Frontal cortex (tissue), 4 donors: ENCODE measurements around the gene SARDH. TPM values are rescaled to one million over a fixed set of nuclear protein-coding genes. Genes with fewer than 3 reads are reported as not detected.

ENCODE experiments used
- DNase-seq, 2 donors: peaks; one replicate each; pipeline ENCODE4 v3.0.0; 2012; ENCODE audit warnings: low spot score in 2 of 2
- FAIRE-seq: peaks from 2 replicates; lab custom pipeline; 2012; peaks lifted over from hg19 to GRCh38; lab: Jason Lieb, UNC
- total RNA-seq: library from RNA; depleted of rRNA; stranded (reverse); fragments of >200 nt; gene quantifications from one replicate; pipeline ENCODE4 v1.2.3, GENCODE V29; 2014
- donor health status: control.
- donor health status: control.
- donor health status: control.

The SARDH gene
- total RNA-seq, 1 donor from 2014 or later, result 1.6 TPM

DNA sequence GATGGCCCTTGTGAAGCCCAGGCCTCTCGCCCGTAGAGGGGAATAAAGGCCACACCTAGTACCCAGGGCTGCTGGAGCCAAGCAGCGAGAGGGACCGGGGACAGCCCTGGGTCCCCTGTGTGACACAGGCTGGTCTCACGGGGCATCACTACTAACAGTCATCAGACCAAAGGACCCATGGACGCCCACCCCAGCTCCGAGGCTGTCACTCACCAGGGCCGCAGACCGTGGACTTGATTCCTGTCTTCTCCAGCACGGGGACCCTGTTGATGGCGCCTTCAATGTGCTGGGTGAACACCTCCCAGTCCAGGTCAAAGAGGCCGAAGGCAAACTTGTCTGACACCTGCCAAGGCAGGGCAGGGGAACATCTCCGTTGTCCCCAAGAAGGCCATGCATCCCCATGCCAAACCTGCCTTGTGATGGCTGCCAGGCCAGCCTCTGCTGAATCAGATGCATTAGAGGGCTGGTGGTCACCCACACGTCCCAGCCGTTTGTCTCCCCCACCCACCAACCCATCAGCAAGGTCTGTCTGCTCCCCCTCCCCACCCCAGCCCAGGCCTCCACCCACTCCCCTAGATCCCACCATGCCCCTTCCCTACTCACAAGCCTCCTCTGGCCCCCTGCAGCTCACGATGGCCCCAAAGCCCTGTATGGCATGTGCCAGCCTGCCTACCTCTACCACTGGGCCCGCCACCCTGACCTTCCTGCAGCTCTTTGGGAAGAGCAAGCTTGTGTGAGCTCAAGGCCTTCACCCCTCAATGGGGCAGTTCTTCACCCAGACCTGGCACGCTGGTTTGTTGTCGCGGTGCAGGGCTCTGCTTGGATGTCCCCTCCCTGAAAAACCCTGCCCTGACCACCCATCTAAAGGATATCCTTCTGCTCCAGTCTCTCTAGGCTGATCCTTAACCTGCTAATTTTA, 20.8 kb downstream of the SARDH start:
- DNase-seq (no peak), FAIRE-seq (no peak)

GRCh38 chr9:133716564-133717112, 21.5 kb downstream of the SARDH start:
- DNase-seq (no peak), FAIRE-seq (no peak)

- DNase-seq (peak in 1 of 2 donors; percentile 66), FAIRE-seq (no peak)
These were observed 22.1 kb downstream of the SARDH start for GRCh38 chr9:133715866-133716563.

DNA sequence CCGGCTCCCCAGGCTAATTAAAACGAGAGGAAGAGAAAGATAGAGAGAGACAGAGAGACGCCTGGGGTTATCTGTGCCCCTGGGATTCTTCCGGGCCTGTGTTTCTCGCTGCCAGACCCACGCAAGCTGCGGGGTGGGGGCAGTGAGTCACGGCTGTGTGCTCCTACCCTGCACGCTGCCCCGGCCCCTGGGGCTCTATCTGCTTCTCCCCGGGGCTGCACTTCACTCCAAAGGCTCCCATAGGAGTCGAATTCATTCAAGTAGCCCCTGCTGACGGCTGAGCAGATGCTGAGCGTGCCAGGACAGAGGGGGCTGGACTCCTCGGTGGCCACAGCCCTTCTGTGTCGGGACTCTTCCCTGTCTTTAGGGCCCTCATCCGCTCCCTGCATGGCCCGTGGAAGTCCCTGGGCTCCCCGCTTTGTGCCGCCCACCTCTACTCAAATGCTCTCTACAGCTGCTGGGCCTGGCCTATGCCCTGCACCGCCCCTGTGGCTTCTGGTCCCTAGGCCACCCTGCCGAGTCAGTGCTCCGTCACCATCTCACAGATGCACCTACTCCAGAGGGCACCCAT, 22.8 kb downstream of the SARDH start:
- FAIRE-seq (no peak), DNase-seq (no peak)

GRCh38 chr9:133714606-133715294, 23.4 kb downstream of the SARDH start:
- DNase-seq, result no peak

GRCh38 chr9:133713960-133714495, 24.1 kb downstream of the SARDH start:
- no peak for DNase-seq
- FAIRE-seq, result no peak

More at GRCh38 chr9:133714606-133715294, 23.4 kb downstream of the SARDH start:
- FAIRE-seq, result no peak

DNA sequence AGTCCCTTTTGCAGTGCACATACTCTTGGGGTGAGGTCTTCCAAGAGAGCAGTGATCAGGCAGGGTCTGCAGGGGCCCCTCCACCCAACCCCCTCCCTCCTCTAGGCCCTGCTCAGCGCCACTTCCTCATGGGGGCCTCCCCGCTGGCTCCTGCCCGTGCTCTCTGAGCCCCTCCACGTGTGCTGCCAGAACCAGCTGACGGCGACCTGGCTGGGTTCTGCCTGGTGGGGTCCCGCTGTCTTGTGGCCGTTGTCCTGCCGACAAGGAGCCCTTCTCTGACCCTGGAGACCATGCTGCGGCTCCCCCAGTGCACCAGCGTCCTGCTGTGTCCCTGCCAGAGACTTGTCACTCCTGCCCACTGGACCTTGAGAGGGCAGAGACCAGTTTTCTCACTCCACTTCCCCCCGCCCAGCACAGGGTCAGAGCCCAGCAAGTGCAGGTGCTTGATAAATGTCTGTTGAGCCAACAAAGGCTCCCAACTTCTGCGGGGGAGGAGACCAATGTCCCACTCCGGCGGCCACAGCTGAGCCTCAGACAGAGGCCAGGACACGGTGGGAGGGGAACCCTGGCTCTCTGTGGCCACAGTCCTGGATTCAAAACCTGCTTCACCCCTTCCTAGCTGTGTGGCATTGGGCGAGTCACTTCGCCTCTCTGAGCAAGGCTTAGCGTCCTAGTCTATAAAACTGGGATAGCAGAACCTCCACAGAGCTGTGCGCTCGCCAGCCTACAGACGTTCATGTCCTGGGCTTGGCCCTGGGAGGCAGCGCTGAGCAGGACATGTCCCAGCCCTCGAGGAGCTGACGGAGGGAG, 24.8 kb downstream of the SARDH start:
- FAIRE-seq (no peak), DNase-seq (no peak)

DNA sequence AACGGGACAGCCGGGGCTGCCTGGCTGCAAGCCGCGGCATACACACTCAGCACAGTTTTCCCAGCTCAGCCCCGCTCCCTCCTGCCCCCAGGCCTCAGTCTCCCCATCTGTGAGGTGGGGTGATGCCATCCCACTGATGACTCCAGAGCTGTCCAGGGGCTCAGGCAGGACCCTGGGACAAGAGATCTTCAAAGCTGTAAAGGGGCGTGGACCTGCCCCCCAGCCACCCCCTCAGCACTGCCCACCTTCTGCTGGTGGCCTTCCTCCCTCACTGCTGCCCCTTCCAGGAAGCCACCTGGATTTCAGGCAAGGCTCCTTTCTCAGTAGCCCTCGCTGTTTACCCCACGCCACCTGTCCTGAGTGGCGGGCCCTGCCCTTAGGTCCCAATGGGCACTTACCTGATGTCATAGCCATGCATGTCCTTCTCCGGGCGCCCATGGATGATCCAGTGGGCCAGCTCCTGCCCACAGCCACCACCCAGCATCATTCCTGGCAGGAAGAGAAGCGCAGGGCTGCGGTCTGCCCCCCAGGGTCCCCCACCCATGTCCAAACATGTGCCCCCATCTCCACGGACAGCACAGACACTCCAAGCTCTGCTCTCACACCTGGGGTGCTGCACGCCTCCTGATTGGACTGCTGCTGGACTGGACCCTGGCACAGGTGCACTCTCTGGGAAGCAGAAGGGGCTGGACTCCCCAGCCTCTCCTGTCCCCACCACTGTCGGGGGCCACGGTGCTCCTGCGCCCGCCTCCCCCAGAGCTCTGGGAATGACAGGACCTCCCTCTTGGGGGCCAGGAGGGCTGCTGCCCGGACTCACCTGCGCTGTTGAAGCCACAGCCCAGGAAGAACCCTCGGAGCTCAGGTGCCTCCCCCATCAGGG, 25.7 kb downstream of the SARDH start:
- FAIRE-seq, result no peak
- no peak for DNase-seq

- FAIRE-seq, result no peak
- DNase-seq, result no peak
These were observed 26.5 kb downstream of the SARDH start for GRCh38 chr9:133711428-133712220.

- no peak for FAIRE-seq
- DNase-seq, result no peak
These were observed 27.3 kb downstream of the SARDH start for GRCh38 chr9:133710661-133711427.

- no peak for FAIRE-seq
These were observed 28.2 kb downstream of the SARDH start for GRCh38 chr9:133709691-133710571.

GRCh38 chr9:133709015-133709611, 29.0 kb downstream of the SARDH start:
- DNase-seq, result no peak
- no peak for FAIRE-seq

More at GRCh38 chr9:133709691-133710571, 28.2 kb downstream of the SARDH start:
- DNase-seq, result no peak

GRCh38 chr9:133708246-133709014, 29.7 kb downstream of the SARDH start:
- FAIRE-seq (no peak), DNase-seq (no peak)

DNA sequence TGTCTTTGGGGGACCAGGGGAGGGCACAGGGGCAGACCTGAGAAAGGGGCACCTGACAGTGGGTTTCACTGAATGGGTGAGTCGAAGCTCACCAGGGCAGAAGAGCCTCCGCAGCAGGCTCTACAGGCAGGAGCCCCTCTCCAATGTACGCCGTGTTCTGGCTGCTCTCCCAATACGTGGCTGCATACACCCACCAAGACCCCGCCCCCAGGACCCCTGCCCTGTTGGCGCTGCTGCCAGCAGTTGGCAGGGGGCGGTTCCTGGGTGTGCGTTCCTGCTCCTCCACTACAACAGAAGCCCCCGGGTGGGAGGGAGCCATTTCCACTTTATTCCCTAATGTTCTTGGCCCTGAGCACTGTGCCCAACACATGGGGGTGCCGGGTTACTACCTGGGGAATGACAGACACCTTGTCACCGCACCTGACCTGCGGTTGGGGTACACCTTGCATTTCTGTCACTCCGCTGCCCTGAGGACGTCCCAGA, 30.3 kb downstream of the SARDH start:
- DNase-seq (no peak), FAIRE-seq (no peak)
